Tibial nerve (tissue), 4 donors: ENCODE data around the gene CARHSP1. TPM values are rescaled to one million over a fixed set of nuclear protein-coding genes. Genes with fewer than 3 reads are reported as not detected.

Experiments used
- total RNA-seq, 4 donors: library from RNA; depleted of rRNA; stranded (reverse); fragments of >200 nt; gene quantifications; one replicate each; pipeline ENCODE4 v1.1.0, GENCODE V29; 2016

Gene CARHSP1
- total RNA-seq, 4 donors from 2014 or later: 90.6 to 169 (median 160) TPM

Other genes with a start within 250 kb of the CARHSP1 start
- 10 to 100 TPM; 34.3 to 69.5 (median 46.6) TPM for gene METTL22, start 247.3 kb downstream of the CARHSP1 start, total RNA-seq
- gene ABAT, start 194.4 kb downstream of the CARHSP1 start, total RNA-seq: 10 to 100 TPM in 3 of 4 donors, 1 to 10 TPM in 1; 9.6 to 24.0 (median 21.3) TPM
- gene TMEM186, start 71.4 kb downstream of the CARHSP1 start, total RNA-seq: 1 to 10 TPM; 5.7 to 9.6 (median 7.2) TPM
- gene PMM2, start 71.2 kb downstream of the CARHSP1 start, total RNA-seq: 10 to 100 TPM; 37.6 to 73.8 (median 52.7) TPM
- gene LITAFD, start 13.3 kb upstream of the CARHSP1 start, total RNA-seq: not detected
- gene USP7, start 94.9 kb upstream of the CARHSP1 start, total RNA-seq: 100 to 1,000 TPM in 1 of 4 donors, 10 to 100 TPM in 3; 83.4 to 114 (median 89.6) TPM
- gene HAPSTR1, start 222.6 kb upstream of the CARHSP1 start, total RNA-seq: 10 to 100 TPM; 39.9 to 54.3 (median 50.6) TPM